HG03196 (cell line): ENCODE data around the gene PLA2R1.
"Not testable (repeated sequence)": the region's sequence is repeated elsewhere in the genome, so short reads cannot be mapped to it uniquely, and the experiment has no call there.

Experiments used
- ATAC-seq: cut with Tn5 transposase; IDR thresholded peaks from one replicate; pipeline ENCODE4 v1.9.1; 2021; ENCODE audit not compliant: unreplicated experiment

The PLA2R1 gene

GRCh38 chr2:159984034-159984433 lies 78.4 kb downstream of the PLA2R1 start:
- ATAC-seq, result no peak

GRCh38 chr2:159982842-159983785 lies 79.3 kb downstream of the PLA2R1 start:
- ATAC-seq, result no peak

GRCh38 chr2:159982270-159982669 lies 80.1 kb downstream of the PLA2R1 start:
- ATAC-seq, result no peak

GRCh38 chr2:159976527-159977160 lies 85.8 kb downstream of the PLA2R1 start:
- ATAC-seq, result no peak

GRCh38 chr2:159973325-159973724 lies 89.1 kb downstream of the PLA2R1 start:
- no peak for ATAC-seq

GRCh38 chr2:159971365-159972152 lies 90.9 kb downstream of the PLA2R1 start:
- no peak for ATAC-seq

- not testable (repeated sequence) for ATAC-seq
Observed at GRCh38 chr2:159970548-159970947, 91.9 kb downstream of the PLA2R1 start.

GRCh38 chr2:159968279-159968900 lies 94.0 kb downstream of the PLA2R1 start:
- peak; percentile 43 for ATAC-seq

- peak; percentile 60 for ATAC-seq
Observed at GRCh38 chr2:159963700-159964099, 98.7 kb downstream of the PLA2R1 start.

GRCh38 chr2:159962513-159962912 lies 99.9 kb downstream of the PLA2R1 start:
- ATAC-seq, result not testable (repeated sequence)

- ATAC-seq, result no peak
Observed at GRCh38 chr2:159961451-159961850, 101.0 kb downstream of the PLA2R1 start.

GRCh38 chr2:159961037-159961436 lies 101.4 kb downstream of the PLA2R1 start:
- no peak for ATAC-seq

- peak; percentile 55 for ATAC-seq
Observed at GRCh38 chr2:159960414-159960813, 102.0 kb downstream of the PLA2R1 start.

GRCh38 chr2:159959136-159959535 lies 103.3 kb downstream of the PLA2R1 start:
- ATAC-seq, result no peak

GRCh38 chr2:159953136-159953823 lies 109.1 kb downstream of the PLA2R1 start:
- ATAC-seq, result no peak

GRCh38 chr2:159946326-159946999 lies 116.0 kb downstream of the PLA2R1 start:
- no peak for ATAC-seq

- no peak for ATAC-seq
Observed at GRCh38 chr2:159944874-159945273, 117.5 kb downstream of the PLA2R1 start.

GRCh38 chr2:159942146-159942545 lies 120.3 kb downstream of the PLA2R1 start:
- no peak for ATAC-seq

GRCh38 chr2:159941729-159942128 lies 120.7 kb downstream of the PLA2R1 start:
- ATAC-seq, result no peak

GRCh38 chr2:159939946-159940345 lies 122.5 kb downstream of the PLA2R1 start:
- ATAC-seq, result peak; percentile 67
